Muscle of leg (tissue), 11 donors: ENCODE results near the gene KRT24. TPM values are rescaled to one million over a fixed set of nuclear protein-coding genes. Genes with fewer than 3 reads are reported as not detected.

Source experiments
- DNase-seq: peaks from one replicate; pipeline ENCODE4 v3.0.0; 2013
- H3K27ac ChIP-seq: one replicate; pipeline ENCODE4 v1.5.1; 2013; ENCODE audit warnings: mild to moderate bottlenecking, low read length, control low read depth
- H3K27me3 ChIP-seq: one replicate; pipeline ENCODE4 v1.6.1; 2013; ENCODE audit warnings: low read length; ENCODE audit not compliant: control insufficient read depth, insufficient read depth
- H3K36me3 ChIP-seq: one replicate; pipeline ENCODE4 v1.6.1; 2013; ENCODE audit warnings: low read length; ENCODE audit not compliant: control insufficient read depth, insufficient read depth
- H3K4me1 ChIP-seq: one replicate; pipeline ENCODE4 v1.6.1; 2013; ENCODE audit warnings: low read length; ENCODE audit not compliant: control insufficient read depth, insufficient read depth
- H3K4me3 ChIP-seq: one replicate; pipeline ENCODE4 v1.5.1; 2013; ENCODE audit warnings: low read length, control low read depth
- H3K9me3 ChIP-seq: replicated peaks from 2 replicates; pipeline ENCODE4 v1.6.1; 2013; ENCODE audit warnings: low read depth, low read length; ENCODE audit not compliant: control insufficient read depth
- WGBS: methylation state at CpG from one replicate; pipeline ENCODE4 v1.1.5; 2013; ENCODE audit warnings: missing lambda C conversion rate; ENCODE audit not compliant: insufficient coverage; 5-methylcytosine and 5-hydroxymethylcytosine counted together
- polyA plus RNA-seq, 8 donors: library from polyadenylated mRNA; unstranded; fragments of 120-200 nt; gene quantifications; one replicate each; pipeline versions ENCODE4 v1.2.1 to v1.2.3, GENCODE V29; 2013; ENCODE audit warnings: inconsistent platforms in 1 of 8, low replicate concordance in 1 of 8; ENCODE audit not compliant: insufficient read length in 8 of 8, insufficient read depth in 1 of 8
- total RNA-seq: library from RNA; stranded (reverse); fragments of 120-200 nt; gene quantifications from one replicate; pipeline ENCODE4 v1.2.4, GENCODE V29; 2013

The KRT24 gene
- total and polyA plus RNA-seq, 9 donors, result 0.21 to 0.24 TPM; not detected in 7

GRCh38 chr17:40697297-40697696 lies 6.3 kb downstream of the KRT24 start:
- H3K4me1 ChIP-seq, result no peaks in the 10 kb centered on the region
- DNase-seq, result no peak
- peaks cover 8% of the 10 kb centered on the region for H3K27me3 ChIP-seq
- WGBS, result 30% methylated on average over 6 of the region's 7 CpGs
- no peaks in the 10 kb centered on the region for H3K9me3 ChIP-seq
- H3K27ac ChIP-seq, result no peak overlapping the region
- no peaks in the 10 kb centered on the region for H3K36me3 ChIP-seq
- no peak overlapping the region for H3K4me3 ChIP-seq

GRCh38 chr17:40696651-40697072 lies 6.9 kb downstream of the KRT24 start:
- Histone ChIP-seq H3K4me1 (no peaks in the 10 kb centered on the region), H3K9me3 (no peaks in the 10 kb centered on the region), H3K27ac (no peak overlapping the region), H3K36me3 (no peaks in the 10 kb centered on the region), H3K27me3 (peaks cover 8% of the 10 kb centered on the region), H3K4me3 (no peak overlapping the region)
- WGBS, result 93% methylated on average over 2 of the region's 3 CpGs
- no peak for DNase-seq

- Histone ChIP-seq H3K4me3 (no peak overlapping the region), H3K27ac (no peak overlapping the region), H3K27me3 (peaks cover 8% of the 10 kb centered on the region), H3K4me1 (no peaks in the 10 kb centered on the region), H3K9me3 (no peaks in the 10 kb centered on the region), H3K36me3 (no peaks in the 10 kb centered on the region)
- no peak for DNase-seq
- 92% methylated on average over 2 of the region's 6 CpGs for WGBS
These were observed 7.6 kb downstream of the KRT24 start for GRCh38 chr17:40695874-40696472.

GRCh38 chr17:40694584-40694983 lies 9.0 kb downstream of the KRT24 start:
- H3K27ac ChIP-seq, result no peak overlapping the region
- no peak for DNase-seq
- no peaks in the 10 kb centered on the region for H3K4me1 ChIP-seq
- no peaks in the 10 kb centered on the region for H3K9me3 ChIP-seq
- 87% methylated on average over 4 of the region's 9 CpGs for WGBS
- peaks cover 6% of the 10 kb centered on the region for H3K27me3 ChIP-seq
- H3K36me3 ChIP-seq, result no peaks in the 10 kb centered on the region
- no peak overlapping the region for H3K4me3 ChIP-seq

GRCh38 chr17:40687106-40687505 lies 16.4 kb downstream of the KRT24 start:
- H3K36me3 ChIP-seq, result no peaks in the 10 kb centered on the region
- H3K4me3 ChIP-seq, result no peak overlapping the region
- H3K27me3 ChIP-seq, result no peaks in the 10 kb centered on the region
- H3K4me1 ChIP-seq, result no peaks in the 10 kb centered on the region
- no peak for DNase-seq
- no CpG with 5 or more reads among the region's 5 CpGs for WGBS
- H3K9me3 ChIP-seq, result no peaks in the 10 kb centered on the region
- no peak overlapping the region for H3K27ac ChIP-seq

- H3K4me1 ChIP-seq, result no peaks in the 10 kb centered on the region
- H3K36me3 ChIP-seq, result no peaks in the 10 kb centered on the region
- H3K27me3 ChIP-seq, result no peaks in the 10 kb centered on the region
- no peak overlapping the region for H3K27ac ChIP-seq
- H3K4me3 ChIP-seq, result no peak overlapping the region
- DNase-seq, result no peak
- no CpG with 5 or more reads among the region's 4 CpGs for WGBS
- H3K9me3 ChIP-seq, result no peaks in the 10 kb centered on the region
These were observed 17.4 kb downstream of the KRT24 start for GRCh38 chr17:40686192-40686591.

GRCh38 chr17:40680998-40681397 lies 22.6 kb downstream of the KRT24 start:
- peaks cover 12% of the 10 kb centered on the region for H3K27me3 ChIP-seq
- H3K4me3 ChIP-seq, result no peak overlapping the region
- H3K27ac ChIP-seq, result no peak overlapping the region
- DNase-seq, result no peak
- no peaks in the 10 kb centered on the region for H3K4me1 ChIP-seq
- no peaks in the 10 kb centered on the region for H3K36me3 ChIP-seq
- H3K9me3 ChIP-seq, result no peaks in the 10 kb centered on the region

GRCh38 chr17:40679523-40679907 lies 24.0 kb downstream of the KRT24 start:
- no peak for DNase-seq
- WGBS, result no CpG with 5 or more reads among the region's 2 CpGs
- Histone ChIP-seq H3K36me3 (no peaks in the 10 kb centered on the region), H3K27ac (no peak overlapping the region), H3K9me3 (no peaks in the 10 kb centered on the region), H3K27me3 (peaks cover 15% of the 10 kb centered on the region), H3K4me3 (no peak overlapping the region), H3K4me1 (no peaks in the 10 kb centered on the region)

GRCh38 chr17:40678902-40679522 lies 24.5 kb downstream of the KRT24 start:
- H3K9me3 ChIP-seq, result no peaks in the 10 kb centered on the region
- H3K27me3 ChIP-seq, result peaks cover 17% of the 10 kb centered on the region
- no peak overlapping the region for H3K4me3 ChIP-seq
- no peak overlapping the region for H3K27ac ChIP-seq
- no peaks in the 10 kb centered on the region for H3K36me3 ChIP-seq
- no CpG with 5 or more reads among the region's 4 CpGs for WGBS
- DNase-seq, result no peak
- H3K4me1 ChIP-seq, result no peaks in the 10 kb centered on the region

- no peak for DNase-seq
- Histone ChIP-seq H3K27me3 (peaks cover 26% of the 10 kb centered on the region), H3K9me3 (no peaks in the 10 kb centered on the region), H3K27ac (no peak overlapping the region), H3K36me3 (no peaks in the 10 kb centered on the region), H3K4me1 (no peaks in the 10 kb centered on the region), H3K4me3 (no peak overlapping the region)
- 92% methylated on average over 2 of the region's 4 CpGs for WGBS
These were observed 27.6 kb downstream of the KRT24 start for GRCh38 chr17:40675905-40676304.

GRCh38 chr17:40672654-40673053 lies 30.9 kb downstream of the KRT24 start:
- Histone ChIP-seq H3K4me3 (no peak overlapping the region), H3K36me3 (no peaks in the 10 kb centered on the region), H3K9me3 (no peaks in the 10 kb centered on the region), H3K27ac (no peak overlapping the region), H3K4me1 (no peaks in the 10 kb centered on the region), H3K27me3 (peaks cover 22% of the 10 kb centered on the region)
- no peak for DNase-seq
- no CpG with 5 or more reads among the region's 2 CpGs for WGBS
